ENCODE data around the gene CDC42. TPM values are rescaled to one million over a fixed set of nuclear protein-coding genes. Genes with fewer than 3 reads are reported as not detected.

The CDC42 gene
- polyA plus RNA-seq, 3 donors: 210 to 731 (median 606) TPM

DNA sequence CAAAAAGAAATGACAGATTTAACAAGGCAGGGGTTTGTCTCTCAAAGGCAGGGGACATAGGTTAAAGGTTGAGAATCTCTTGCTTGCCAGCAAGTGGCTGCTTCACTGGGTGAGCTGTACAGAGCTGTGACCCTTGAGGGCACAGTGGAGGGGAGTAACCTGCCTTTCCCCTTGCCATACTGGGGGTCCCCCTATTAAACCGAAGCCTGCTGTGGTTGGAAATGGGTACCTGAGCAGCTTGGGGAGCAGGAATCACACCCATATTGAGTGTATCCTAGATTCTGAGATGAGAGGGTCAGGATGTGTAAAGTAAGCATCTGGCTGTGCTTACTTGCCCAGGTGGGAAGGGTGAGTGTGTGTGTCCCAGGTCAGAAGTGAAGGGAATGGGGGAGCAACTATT is 58.6 kb downstream of the CDC42 start:
- peaks cover 4% of the 10 kb centered on the region for H3K4me1 Mint-ChIP-seq
- H3K4me3 Mint-ChIP-seq: no peak overlapping the region
- Histone ChIP-seq H3K9ac (ENCODE audit: insufficient read depth, low read length, poor library complexity, severe bottlenecking) (no peak overlapping the region), H4K20me1 (ENCODE audit: insufficient read depth, low read length) (peaks cover 100% of the 10 kb centered on the region), H3K4me2 (replicated peaks; ENCODE audit: extremely low read depth, low read length, poor library complexity, severe bottlenecking) (no peak overlapping the region), H3K36me3 (replicated peaks in 1 of 2; ENCODE audit: control insufficient read depth in 1 of 2, insufficient read depth in 2 of 2, low read length in 2 of 2) (peaks cover 47 to 98% of the 10 kb centered on the region in 2 donors), H3K4me1 (ENCODE audit: control insufficient read depth in 1 of 2, insufficient read depth in 2 of 2, low read length in 2 of 2) (no peaks in the 10 kb centered on the region), H2AFZ (ENCODE audit: insufficient read depth, low read depth, low read length, poor library complexity, severe bottlenecking) (no peak overlapping the region), H3K27me3 (ENCODE audit: control insufficient read depth in 2 of 2, insufficient read depth in 2 of 2, low read length in 2 of 2) (no peaks in the 10 kb centered on the region), H3K79me2 (ENCODE audit: insufficient read depth, low read length) (peaks cover 43% of the 10 kb centered on the region), H3K27ac (ENCODE audit: low read depth in 1 of 2, low read length in 2 of 2) (no peak overlapping the region), H3K9me3 (replicated peaks in 1 of 2; ENCODE audit: control insufficient read depth in 1 of 2, insufficient read depth in 1 of 2, low read length in 2 of 2) (no peaks in the 10 kb centered on the region), H3K4me3 (replicated peaks in 1 of 3; ENCODE audit: low read depth in 2 of 3, low read length in 3 of 3) (no peak overlapping the region)
- H3K27me3 Mint-ChIP-seq (ENCODE audit: low read depth in 3 of 3): no peaks in the 10 kb centered on the region
- no CpG with 5 or more reads among the region's 1 CpG for WGBS (ENCODE audit: insufficient coverage)
- TF ChIP-seq, protein P1, sequence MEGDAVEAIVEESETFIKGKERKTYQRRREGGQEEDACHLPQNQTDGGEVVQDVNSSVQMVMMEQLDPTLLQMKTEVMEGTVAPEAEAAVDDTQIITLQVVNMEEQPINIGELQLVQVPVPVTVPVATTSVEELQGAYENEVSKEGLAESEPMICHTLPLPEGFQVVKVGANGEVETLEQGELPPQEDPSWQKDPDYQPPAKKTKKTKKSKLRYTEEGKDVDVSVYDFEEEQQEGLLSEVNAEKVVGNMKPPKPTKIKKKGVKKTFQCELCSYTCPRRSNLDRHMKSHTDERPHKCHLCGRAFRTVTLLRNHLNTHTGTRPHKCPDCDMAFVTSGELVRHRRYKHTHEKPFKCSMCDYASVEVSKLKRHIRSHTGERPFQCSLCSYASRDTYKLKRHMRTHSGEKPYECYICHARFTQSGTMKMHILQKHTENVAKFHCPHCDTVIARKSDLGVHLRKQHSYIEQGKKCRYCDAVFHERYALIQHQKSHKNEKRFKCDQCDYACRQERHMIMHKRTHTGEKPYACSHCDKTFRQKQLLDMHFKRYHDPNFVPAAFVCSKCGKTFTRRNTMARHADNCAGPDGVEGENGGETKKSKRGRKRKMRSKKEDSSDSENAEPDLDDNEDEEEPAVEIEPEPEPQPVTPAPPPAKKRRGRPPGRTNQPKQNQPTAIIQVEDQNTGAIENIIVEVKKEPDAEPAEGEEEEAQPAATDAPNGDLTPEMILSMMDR (IDR thresholded peaks at IDR 0.05): no peak
- intact Hi-C loops (cut with micrococcal nuclease): no loop called here
- DNase-seq: no peak
- H3K9me3 Mint-ChIP-seq: no peaks in the 10 kb centered on the region
- H3K36me3 Mint-ChIP-seq: peaks cover 58 to 87% of the 10 kb centered on the region in 2 donors
- H3K27ac Mint-ChIP-seq: peak overlapping the region in 2 of 7 donors; percentile 30 to 57

DNA sequence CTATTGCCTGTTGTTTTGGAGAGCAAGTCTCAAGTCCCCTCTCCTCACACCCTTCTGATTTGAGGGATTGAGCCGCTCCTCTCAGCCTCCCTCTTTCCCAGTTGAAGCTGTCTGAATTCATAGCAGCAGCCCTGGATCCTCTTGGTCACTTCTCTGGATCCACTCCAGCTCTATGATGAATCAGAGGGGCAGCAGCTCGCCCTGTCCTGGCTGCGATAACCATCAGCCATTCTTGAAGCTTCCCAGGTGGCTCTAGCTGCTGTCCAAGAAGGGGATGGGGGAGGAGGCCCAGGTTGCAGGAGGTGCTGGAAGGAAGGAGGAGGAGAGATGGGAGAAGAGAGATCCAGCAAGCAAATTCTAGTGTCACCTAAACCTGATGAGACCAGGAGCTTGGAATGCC is 59.1 kb downstream of the CDC42 start:
- Histone ChIP-seq H3K9ac (ENCODE audit: insufficient read depth, low read length, poor library complexity, severe bottlenecking) (no peak overlapping the region), H3K4me1 (ENCODE audit: control insufficient read depth in 1 of 2, insufficient read depth in 2 of 2, low read length in 2 of 2) (no peaks in the 10 kb centered on the region), H2AFZ (ENCODE audit: insufficient read depth, low read depth, low read length, poor library complexity, severe bottlenecking) (no peak overlapping the region), H3K36me3 (replicated peaks in 1 of 2; ENCODE audit: control insufficient read depth in 1 of 2, insufficient read depth in 2 of 2, low read length in 2 of 2) (peaks cover 47 to 98% of the 10 kb centered on the region in 2 donors), H3K4me2 (replicated peaks; ENCODE audit: extremely low read depth, low read length, poor library complexity, severe bottlenecking) (no peak overlapping the region), H3K27me3 (ENCODE audit: control insufficient read depth in 2 of 2, insufficient read depth in 2 of 2, low read length in 2 of 2) (no peaks in the 10 kb centered on the region), H3K9me3 (replicated peaks in 1 of 2; ENCODE audit: control insufficient read depth in 1 of 2, insufficient read depth in 1 of 2, low read length in 2 of 2) (no peaks in the 10 kb centered on the region), H3K79me2 (ENCODE audit: insufficient read depth, low read length) (peaks cover 38% of the 10 kb centered on the region), H3K4me3 (replicated peaks in 1 of 3; ENCODE audit: low read depth in 2 of 3, low read length in 3 of 3) (no peak overlapping the region), H3K27ac (ENCODE audit: low read depth in 1 of 2, low read length in 2 of 2) (no peak overlapping the region), H4K20me1 (ENCODE audit: insufficient read depth, low read length) (peaks cover 100% of the 10 kb centered on the region)
- 96% methylated on average over 3 of the region's 3 CpGs for WGBS (ENCODE audit: insufficient coverage)
- Mint-ChIP-seq H3K4me1 (peaks cover 7% of the 10 kb centered on the region), H3K36me3 (peaks cover 54 to 87% of the 10 kb centered on the region in 2 donors), H3K4me3 (no peak overlapping the region), H3K9me3 (no peaks in the 10 kb centered on the region), H3K27me3 (ENCODE audit: low read depth in 3 of 3) (no peaks in the 10 kb centered on the region), H3K27ac (peak overlapping the region in 1 of 7 donors; percentile 57)
- no peak for DNase-seq
- TF ChIP-seq, protein P1 (IDR thresholded peaks at IDR 0.05): no peak
- intact Hi-C loops (cut with micrococcal nuclease): no loop called here
